Esophagus mucosa (tissue), 1 donor: ENCODE results near the gene SNN. TPM values are rescaled to one million over a fixed set of nuclear protein-coding genes. Genes with fewer than 3 reads are reported as not detected.

Experiments
- ATAC-seq: fragments of 200-7000 bp; cut with Tn5 transposase; one replicate; pipeline ENCODE4 v1.9.1; 2020
- total RNA-seq: library from RNA; stranded (reverse); gene quantifications from one replicate; pipeline ENCODE4 v1.2.4, GENCODE V29; 2023
- donor health status: DM: yes; HTN: yes; CAD: no.

SNN gene
- total RNA-seq, 1 donor from 2014 or later: 19.1 TPM

DNA sequence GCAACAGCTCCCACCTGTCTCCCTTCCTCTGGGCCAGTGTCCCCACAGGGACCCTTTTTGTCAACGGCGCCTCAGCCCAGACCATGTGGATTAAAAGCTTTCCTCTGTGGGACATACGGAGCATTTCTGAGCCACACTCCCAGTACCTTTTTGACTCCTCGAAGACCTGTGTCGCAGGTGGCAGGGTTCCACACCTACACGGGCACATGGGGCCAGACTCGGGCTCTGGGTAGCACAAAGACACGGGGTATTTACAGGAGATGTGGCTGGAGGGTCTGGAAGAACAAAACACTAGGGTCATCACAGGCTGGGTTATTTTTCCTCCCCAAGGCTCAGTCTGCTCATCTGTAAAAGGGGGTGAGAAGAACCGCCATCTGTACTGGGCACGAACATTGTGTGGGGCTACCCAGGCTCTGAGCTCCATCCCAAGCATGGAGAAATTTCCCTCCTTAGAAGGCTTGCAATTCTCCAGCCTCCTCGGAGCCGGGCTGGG lies 32.5 kb upstream of the SNN start:
- ATAC-seq: no peak

DNA sequence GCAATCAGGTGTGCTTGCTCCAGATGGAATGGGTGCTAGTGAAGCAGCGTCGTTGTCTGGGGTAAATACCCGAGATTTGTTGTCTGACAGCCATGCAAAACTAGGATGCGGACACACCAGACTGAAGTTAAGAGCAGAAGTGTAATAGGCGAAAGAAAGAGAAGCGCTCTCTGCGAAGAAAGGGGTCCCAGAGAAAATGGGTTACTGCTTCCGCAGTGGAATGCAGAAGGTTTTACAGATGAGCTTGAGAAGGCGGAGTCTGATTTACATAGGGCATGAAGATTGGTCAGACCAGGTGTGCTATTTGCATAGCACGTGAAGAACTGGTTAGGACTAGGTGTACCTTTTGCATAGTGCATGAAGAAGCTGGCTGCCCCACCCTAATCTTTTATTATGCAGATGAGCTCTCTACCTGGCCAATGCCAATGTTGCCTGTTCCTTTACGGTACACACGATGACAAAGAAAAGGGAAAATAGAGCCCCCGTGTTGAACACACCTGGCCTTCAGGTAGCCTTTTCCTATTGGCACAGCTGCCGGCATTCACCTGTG lies 32.0 kb upstream of the SNN start:
- peak; percentile 88 for ATAC-seq

DNA sequence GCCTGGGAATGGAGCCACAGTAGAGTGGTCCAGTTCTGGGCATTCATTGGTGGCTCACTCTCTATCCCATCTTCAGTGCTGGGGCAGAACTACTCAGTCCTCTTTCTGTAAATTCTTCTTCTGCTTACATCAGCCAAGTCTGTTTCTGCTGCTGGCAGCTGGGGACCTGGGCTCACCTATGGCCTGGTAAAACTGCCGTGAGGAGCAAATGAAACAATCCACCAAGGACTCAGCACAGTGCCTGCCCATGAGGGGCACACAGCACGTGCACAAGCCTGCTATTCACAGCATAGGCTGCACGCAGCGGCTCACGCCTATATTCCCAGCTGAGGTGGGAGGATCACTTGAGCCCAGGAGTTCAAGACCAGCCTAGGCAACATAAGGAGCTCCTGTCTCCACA lies 30.9 kb upstream of the SNN start:
- no peak for ATAC-seq

DNA sequence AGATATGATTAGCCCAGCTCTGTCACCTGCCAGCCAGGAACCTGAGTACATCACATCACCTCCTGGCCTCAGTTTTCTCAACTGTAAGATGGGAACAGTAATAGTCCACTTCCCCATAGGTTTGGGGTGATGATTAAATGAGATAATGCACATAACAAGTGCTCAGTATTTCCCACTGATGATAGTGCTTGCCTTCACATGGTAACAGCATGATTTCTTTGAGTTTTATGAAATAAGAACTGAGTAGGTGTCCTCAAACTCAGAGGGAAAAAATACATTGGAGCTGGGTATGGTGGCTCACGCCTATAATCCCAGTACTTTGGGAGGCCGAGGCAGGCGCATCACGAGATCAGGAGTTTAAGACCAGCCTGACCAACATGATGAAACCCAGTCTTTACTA lies 30.1 kb upstream of the SNN start:
- ATAC-seq: no peak

GRCh38 chr16:11639008-11639562 lies 29.2 kb upstream of the SNN start:
- ATAC-seq: no peak

DNA sequence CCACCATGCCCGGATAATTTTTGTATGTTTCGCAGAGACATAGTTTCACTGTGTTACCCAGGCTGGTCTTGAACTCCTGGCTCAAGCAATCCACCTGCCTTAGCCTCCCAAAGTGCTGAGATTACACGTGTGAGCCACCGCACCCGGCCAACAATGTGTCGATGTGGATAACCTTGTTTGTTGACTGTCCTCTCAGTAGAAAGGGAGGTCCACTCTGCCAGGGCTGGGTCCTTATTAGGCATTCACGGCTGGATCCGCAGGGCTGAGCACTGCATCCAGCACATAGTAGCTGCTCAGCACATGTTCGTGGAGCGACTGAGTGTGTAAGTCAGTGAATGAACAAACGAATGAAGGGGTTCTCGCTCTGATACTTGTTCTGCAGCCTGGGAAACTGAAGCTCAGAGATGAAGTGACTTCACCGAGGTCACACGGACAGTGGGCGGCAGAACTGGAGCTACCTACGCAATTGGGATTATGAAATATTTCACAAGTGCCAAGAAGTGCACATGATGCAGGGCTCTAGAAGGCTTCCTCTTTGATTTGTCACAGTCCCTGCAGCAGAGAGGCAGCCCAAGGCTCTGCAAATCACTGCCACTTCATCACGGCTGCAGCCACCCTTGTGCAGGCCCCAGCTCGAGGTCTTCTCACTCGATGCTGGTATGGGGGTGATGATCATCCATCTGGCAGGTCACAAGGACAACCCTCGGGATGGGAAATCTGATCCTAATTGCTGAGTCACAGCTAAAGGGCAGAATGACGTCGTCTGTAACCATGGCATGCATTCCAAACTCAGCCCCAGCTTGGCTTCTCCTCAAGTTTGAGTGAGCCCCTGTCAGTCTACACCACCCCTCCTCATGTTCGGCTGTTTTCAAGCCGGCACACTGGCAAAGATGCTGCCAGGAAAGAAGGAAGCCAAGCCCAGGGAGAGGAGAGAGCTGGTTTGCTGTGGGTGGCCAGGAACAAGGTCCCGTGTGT lies 28.0 kb upstream of the SNN start:
- ATAC-seq: peak; percentile 86

GRCh38 chr16:11640987-11641817 lies 27.1 kb upstream of the SNN start:
- peak; percentile 48 for ATAC-seq

DNA sequence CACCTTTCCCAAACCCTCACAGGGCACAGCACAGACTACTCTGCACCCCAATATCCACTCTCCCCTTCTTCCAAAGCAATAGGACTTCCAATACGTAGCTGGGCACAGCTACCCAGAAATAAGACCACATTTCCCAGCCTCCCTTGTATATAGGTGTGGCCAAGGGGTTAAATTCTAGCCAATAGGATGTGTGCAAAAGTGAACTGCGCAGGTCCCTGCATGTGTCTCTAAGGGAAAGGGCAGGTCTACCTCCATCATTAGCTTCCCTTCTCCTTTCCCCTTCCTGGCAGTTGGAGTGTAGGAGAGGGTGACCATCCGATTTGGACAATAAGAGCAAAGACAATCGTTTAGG lies 25.5 kb upstream of the SNN start:
- no peak for ATAC-seq

GRCh38 chr16:11649276-11649675 lies 19.0 kb upstream of the SNN start:
- ATAC-seq: no peak

- peak; percentile 14 for ATAC-seq
Observed at GRCh38 chr16:11650641-11651591, 17.3 kb upstream of the SNN start.

- ATAC-seq: peak; percentile 66
Observed at GRCh38 chr16:11651796-11652195, 16.5 kb upstream of the SNN start.

DNA sequence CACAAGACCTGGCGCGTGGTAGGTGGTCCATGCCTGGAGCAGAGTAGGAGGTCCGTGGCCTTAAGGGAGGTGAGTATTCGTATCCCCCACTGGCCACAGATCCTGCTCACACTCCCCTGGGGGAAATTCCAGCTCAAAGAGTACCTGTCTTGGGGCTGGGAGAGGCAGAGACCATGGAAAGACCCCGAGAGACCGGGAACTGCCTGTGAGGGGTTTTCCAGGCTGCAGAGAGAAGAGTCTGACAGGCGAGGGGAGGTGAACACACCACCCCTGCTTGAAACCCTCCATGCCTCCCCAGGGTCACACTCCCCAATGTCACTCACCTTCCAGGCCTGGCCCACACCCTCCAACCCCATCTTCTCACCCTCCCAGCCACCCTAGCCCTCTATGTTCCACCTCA lies 12.6 kb upstream of the SNN start:
- ATAC-seq: no peak

DNA sequence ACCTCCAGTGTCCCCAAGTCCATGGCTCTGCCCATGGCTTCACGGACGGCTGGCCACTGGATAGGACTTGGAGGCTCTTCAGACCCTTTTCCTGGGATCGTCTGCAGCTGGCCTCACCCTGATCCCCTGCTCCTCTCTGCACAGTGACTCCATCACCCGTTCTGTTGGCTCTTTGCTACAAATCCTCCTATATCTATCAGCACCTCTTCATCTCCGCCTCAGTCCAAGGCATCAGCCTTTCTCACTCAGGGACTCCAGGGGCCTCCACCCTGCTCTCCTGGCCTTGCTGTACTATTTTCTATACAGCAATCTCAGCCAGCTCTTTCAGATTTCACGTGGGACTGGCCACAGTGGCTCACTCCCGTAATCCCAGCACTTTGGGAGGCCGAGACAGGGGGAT lies 10.7 kb upstream of the SNN start:
- no peak for ATAC-seq

- ATAC-seq: peak; percentile 87
Observed at GRCh38 chr16:11658896-11659708, 9.2 kb upstream of the SNN start.

GRCh38 chr16:11660565-11660964 lies 7.7 kb upstream of the SNN start:
- ATAC-seq: no peak

- no peak for ATAC-seq
Observed at GRCh38 chr16:11662582-11662981, 5.7 kb upstream of the SNN start.

DNA sequence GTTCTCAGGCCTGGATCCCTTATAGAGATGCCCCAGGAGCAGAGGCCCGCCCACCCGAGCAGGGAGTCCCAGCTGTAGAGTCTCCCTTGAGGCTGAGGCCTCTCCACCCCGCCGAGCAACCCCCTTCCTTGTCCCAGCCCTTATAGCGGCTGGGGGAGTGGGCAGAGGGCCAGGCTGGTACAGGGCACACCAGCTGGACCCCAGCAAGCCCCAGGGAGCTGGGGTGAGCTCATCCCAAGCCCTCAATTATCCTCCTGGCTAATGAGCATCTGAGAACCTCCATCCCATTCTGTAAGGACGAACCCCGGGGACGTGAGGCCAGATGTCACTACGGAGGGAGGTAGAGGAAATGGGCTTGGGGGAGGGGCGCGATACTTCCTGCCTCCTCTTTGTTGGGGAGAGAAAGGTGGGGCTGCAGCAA lies 3.2 kb upstream of the SNN start:
- ATAC-seq: no peak

GRCh38 chr16:11666103-11667055 lies 1.9 kb upstream of the SNN start:
- ATAC-seq: no peak

- ATAC-seq: no peak
Observed at GRCh38 chr16:11667221-11667823, 933 bp upstream of the SNN start.
